Embryonic facial prominence (tissue), 1 donor: ENCODE measurements around the gene RABGAP1L.
"Not testable (repeated sequence)": the region's sequence is repeated elsewhere in the genome, so short reads cannot be mapped to it uniquely, and the experiment has no call there.

Experiments used
- DNase-seq: peaks from one replicate; pipeline ENCODE4 v3.0.0-alpha.2; 2016; ENCODE audit errors: extremely low spot score

Gene RABGAP1L

DNA sequence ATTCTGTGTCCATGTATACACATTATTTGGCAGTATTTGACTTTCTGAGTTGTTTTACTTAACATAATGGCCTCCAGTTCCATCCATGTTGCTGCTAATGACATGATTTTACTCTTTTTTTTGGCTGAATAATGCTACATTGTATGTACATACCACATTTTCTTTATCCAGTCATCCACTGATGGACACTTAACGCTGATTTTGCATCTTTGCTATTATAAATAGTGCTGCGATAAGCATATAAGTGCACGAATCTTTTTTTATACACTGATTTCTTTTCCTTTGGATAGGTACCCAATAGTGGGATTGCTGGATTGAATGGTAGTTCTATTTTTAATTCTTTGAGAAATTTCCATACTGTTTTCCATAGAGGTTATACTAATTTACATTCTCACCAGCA is 544.0 kb downstream of the RABGAP1L start:
- DNase-seq: no peak

DNA sequence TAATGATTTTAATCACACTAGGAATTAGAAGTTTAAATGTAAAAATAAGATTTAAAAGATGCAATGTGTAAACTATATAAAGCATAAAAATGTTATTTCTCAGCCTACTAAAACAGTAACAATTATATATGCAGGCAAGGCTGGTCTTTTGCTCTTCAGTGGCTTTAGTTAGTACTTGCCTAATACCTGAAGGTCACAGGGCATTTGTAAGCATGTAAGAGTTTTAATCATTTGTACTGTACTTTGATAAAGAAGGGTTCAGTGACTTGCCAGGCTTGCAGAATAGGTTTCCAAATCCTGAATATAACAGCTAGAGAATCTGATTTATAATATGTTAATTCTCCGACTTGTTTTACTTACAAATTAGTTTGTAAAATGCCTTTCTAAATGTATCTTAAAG is 545.0 kb downstream of the RABGAP1L start:
- DNase-seq: no peak

DNA sequence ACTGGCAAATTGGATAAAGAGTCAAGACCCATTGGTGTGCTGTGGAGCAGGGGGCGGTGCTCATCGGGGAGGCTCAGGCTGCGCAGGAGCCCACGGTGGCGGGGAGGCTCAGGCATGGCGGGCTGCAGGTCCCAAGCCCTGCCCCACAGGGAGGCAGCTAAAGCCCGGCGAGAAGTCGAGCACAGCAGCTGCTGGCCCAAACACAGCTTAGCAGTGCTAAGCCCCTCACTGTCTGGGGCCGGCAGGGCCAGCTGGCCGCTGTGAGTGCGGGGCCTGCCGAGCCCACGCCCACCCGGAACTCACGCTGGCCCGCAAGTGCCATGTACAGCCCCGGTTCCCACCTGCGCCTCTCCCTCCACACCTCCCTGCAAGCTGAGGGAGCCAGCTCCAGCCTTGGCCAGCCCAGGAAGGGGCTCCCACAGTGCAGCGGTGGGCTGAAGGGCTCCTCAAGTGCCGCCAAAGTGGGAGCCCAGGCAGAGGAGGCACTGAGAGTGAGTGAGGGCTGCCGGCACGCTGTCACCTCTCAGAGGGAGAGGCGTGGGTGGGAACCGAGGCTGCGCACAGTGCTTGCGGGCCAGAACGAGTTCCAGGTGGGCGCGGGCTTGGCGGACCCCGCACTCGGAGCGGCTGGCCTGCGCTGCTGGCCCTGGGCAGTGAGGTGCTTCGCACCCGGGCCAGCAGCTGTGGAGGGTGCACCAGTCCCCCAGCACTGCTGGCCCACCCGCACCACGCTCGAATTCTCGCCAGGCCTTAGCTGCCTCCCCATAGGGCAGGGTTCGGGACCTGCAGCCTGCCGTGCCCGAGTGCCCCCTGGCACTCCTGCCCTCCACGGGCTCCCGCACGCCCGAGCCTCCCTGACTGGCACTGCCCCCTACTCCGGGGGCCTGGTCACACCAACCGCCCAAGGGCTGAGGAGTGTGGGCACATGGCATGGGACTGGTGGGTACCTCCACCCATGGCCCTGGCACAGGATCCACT is 551.8 kb downstream of the RABGAP1L start:
- no peak for DNase-seq

DNA sequence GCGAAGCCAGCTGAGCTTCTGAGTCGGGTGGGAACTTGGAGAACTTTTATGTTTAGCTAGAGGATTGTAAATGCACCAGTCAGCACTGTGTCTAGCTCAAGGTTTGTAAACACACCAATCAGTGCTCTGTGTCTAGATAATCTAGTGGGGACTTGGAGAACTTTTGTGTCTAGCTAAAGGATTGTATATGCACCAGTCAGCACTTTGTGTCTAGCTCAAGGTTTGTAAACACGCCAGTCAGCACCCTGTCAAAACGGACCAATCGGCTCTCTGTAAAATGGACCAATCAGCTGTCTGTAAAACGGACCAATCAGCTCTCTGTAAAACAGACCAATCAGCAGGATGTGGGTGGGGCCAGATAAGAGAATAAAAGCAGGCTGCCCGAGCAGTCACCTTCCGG is 552.5 kb downstream of the RABGAP1L start:
- DNase-seq: not testable (repeated sequence)

DNA sequence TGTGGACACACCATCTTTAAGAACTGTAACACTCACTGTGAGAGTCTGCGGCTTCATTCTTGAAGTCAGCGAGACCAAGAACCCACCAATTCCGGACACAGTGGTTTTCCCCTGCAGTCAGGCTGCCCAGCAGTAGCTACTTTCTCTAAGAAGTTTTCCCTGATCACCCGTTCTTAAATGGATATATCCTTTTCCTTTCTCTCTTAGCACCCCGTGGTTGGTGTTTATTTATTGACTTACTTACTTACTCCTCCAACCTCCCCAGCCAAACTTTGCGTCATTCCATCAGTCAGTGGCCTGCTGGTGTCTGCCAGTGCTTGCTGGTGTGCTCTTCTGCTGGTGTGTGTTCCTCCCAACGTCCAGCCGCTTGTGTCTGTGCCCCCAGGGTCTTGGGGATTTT is 553.2 kb downstream of the RABGAP1L start:
- DNase-seq: no peak

DNA sequence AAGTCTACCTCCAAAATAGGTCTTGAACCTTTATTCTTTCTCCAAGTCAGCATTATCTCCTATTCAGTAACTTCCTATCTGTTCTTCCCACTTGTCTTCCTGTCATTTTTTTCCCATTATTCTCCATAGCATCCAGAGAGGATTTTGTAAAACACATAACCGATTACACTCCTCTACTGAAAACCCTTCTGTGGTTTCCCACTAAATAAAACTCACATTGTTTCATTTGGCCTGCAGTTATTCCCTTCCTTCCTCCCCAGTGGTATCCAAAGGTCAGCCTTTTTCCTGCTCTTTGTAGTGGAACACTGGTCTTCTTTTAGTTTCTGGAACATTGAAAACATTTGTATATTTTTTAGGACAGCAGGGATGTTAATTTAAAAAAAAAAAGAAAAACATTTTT is 554.5 kb downstream of the RABGAP1L start:
- DNase-seq: no peak

DNA sequence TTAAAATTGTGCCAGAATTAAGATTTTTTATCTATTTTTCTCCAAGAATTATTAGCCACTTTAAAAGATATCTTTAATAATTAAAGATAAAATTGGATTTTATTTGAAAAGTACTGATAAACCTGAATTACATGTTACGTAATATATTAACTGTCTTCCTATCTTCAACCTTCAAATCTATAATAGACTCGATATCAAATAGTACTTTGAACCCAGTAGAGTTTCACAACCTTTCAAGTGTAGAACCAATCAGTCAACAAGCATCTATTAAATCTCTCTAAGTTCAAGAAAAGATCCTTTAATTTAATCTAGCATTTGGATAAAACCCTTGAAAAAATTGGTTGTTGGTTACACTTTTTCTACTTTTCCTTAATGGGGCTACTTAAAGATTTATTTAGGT is 559.9 kb downstream of the RABGAP1L start:
- no peak for DNase-seq

DNA sequence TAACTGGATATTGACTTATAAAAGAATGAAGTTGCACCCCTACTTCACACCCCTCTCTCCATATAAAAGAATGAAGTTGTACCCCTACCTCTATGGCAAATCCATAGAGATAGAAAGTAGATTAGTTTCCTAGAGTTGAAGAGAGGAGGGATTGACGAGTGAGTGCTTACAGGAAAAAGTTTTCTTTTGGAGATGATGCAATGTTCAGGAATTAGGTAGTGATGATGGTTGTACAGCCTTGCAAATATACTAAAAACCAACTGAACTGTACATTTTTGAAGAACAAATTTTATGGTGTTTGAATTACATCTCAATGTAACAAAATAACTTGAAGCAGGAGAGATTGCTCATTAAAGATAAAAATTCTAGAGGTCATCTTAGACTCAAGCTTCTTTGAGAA is 561.3 kb downstream of the RABGAP1L start:
- DNase-seq: no peak

DNA sequence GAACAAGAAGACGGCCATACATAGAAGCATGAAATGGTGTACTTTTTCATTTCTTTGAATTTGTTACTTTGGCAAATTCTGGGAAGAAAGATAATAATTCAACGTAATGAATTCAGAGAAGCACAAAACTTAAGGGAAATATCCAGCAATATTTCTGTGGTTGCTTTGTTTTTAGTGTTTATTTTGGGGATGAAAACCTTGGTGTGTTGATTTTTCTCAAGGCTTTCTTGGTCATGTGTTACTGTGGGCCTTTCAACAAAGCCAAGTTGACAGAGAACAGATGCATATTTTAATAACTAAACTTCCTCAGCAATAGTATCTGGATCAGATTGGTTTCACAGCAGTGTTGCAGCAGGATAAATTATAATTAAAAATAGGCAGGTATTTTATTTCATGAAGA is 561.9 kb downstream of the RABGAP1L start:
- DNase-seq: no peak

DNA sequence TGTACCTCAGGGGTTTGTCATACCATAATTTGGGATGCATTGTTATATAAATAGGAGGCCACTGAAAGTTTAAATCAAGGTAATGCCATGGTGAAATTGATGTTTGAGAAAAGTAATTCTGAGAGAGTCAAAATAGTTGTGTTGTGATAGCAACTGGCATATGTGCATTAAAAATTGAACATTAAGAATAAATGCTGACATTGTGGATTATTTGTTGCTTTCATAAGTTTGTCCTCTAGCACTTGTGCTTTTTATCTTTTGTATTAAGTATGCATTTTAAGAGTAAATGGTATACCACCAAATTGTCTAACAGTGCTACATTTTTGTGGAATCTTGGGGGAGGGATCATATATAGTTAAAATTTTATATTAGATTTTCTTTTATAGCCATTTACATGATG is 564.5 kb downstream of the RABGAP1L start:
- DNase-seq: no peak

DNA sequence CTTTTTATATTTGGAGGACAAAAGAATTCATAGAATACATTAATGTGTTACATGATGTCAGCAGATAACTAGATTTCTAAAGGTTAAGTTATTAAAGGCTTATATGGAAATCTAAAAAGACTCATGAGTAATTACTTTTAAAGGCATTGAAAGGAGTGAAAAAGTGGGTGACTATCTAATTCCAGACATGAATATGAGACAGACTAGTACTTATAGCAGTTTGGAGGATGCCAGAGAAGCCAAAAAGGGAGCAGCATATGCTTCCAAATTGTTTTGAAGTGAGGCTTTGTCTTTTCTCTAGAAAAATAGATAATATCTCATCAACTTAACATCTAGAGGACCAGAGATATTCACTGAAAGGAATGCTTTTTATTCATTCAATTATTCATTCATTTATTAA is 564.9 kb downstream of the RABGAP1L start:
- no peak for DNase-seq

DNA sequence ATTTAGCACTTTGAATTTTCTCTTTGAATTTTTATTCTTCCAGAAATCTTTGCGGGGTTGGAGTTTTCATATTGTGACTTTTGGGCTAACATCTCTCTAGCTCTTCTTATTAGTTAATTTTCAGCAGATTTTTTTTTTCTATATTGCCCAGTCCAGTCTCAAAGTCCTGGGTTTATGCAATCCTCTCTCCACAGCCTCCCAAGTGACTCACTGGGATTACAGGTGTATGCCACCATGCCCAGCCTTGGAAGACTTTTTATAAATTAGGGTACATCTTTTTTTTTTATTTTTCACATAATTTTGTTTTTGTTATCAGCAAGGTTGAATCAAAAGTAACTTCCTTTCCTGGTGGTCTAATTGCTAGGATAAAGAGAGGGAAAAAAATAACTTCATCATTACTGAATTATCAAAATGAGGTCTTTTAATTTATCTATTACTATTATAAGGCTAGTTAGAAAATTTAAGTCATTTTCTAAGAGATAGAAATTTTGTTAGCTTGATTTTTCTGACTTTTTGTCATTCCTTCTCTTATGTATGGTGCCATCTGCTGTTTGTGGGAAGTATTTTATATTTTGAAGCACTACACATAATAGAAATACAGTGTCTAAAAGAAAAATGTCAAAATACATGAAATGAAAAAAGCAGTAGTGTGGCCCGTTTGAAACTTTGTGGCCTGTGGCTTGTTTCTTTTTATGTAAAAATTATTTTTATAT is 567.0 kb downstream of the RABGAP1L start:
- DNase-seq: no peak

DNA sequence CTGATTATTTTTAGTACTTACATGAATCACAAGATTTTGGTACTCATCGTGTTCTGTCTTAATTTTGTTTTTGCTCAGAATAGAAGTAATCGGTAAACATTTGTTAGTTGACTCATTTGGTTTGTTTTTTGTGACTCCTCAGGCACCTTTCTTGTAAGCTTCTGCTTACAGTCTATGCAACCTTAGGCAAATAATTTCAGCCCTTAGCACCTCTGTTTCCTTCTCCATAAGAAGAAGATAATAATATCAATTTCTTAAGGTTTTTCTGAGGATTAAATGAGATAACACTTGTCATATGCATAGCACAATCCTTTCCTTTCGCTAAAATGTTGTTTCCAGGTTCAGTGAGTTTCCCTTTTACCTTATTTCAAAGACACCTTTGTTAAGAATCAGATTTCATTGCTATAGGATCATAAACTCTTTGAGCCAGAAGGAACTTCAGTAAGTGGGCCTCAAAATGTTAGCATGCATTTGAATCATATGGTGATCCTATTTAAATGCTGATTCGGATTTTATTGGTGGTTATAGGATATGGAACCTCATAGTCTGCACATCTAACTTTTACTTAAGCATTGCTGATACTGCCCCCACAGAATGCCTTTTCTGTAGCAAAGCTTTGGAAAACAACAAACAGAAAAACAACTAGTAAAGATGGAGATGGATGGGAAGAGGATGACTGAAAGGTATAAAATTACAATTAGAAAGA is 567.7 kb downstream of the RABGAP1L start:
- DNase-seq: no peak

DNA sequence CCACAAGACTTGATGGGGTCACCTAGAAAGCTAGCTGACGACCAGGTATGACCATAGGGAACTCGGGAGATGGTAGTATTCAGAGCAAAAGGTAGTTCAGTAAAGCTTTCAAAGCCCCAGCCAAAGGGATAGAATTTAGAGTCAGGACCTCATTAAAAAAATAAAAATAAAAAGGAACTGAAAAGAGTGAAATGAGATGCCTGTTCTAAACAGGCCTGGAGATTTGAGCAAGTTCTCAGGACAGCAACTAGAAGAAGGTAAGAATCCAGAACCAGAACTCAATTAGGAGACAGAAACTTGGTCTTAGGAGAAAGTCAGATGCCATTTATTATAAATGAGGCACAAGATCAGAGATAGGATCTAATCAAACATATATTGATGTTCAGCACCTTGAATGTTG is 575.0 kb downstream of the RABGAP1L start:
- no peak for DNase-seq

DNA sequence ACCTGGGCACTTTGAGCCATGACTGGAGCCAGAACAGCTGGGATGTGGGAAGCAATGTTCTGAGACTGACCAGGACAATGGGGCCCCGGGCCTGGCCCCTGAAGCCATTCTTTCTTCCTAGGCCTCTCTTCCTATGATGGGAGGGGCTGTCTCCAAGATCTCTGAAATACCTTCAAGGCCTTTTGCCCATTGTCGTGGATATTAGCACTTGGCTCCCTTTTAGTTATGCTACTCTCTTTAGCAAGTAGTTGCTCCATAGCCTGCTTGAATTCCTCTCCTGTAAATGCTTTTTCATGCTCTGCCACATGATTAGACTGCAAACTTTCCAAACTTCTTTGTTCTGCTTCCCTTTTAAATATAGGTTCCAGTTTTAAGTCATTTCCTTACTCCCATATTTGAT is 577.5 kb downstream of the RABGAP1L start:
- DNase-seq: no peak

DNA sequence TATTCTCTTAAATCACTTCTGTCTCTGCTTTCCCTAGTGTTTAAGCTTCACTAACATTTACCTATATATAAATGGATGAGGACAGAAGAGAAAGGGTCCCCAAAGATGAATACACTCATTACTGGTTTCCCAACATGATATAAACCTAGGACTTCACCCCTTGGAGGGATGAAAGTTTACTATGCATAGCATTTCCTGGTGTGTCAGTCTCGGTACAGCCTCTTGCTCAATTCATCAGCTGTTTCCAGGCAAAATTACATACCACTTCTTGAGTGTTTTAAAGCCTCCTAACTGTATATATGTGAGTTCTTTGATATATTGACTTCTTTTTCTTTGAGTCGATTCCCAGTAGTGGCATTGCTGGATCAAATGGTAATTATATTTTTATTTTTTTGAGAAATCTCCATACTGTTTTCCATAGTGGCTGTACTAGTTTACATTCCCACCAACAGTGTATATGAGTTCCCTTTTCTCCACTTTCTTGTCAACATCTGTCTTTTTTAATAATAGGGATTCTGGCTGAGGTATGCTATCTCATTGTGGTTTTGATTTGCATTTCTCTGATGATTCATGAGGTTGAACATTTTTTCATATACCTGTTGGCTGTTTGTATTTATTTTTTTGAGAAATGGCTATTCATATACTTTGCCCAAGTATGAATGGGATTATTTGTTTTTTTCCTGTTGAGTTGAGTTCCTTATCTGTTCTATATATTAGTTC is 581.1 kb downstream of the RABGAP1L start:
- DNase-seq: no peak

DNA sequence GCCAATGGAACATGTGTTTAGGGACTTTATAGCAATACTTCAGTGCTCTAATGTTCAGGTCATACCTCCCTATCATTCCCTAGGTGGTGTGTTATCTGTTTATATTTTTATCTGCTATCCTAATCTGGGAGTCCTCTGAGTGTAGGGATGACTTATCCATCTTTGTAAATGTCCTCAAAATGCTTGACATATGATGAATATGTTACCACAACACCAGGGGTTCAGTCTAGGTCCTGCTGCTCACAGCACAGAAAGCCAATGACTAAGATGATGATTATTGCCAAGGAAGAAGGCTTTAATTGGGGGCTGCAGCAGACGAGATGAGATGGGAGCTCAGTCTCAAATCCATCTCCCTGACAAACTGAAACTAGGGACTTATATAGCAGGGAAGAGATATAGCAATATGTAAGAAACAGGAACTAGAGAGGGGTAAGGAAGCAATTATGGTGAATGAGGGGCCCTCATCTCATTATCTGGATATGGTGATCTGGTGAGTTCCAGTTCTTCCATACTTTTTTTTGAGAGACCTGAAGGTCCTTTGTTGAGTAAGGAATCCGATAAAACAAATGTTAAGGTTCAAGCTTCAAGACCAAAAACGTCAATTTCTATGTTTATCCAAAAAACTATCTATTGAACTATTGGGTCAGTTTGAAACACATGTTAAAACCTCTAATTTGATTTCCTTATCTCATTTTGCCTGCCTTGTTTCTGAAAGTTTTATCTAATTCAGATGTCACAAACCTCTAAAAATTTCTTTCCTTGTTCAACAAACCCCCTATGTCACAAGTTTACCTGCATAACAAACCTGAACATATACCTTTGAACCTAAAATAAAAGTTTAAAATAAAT is 583.7 kb downstream of the RABGAP1L start:
- DNase-seq: no peak

DNA sequence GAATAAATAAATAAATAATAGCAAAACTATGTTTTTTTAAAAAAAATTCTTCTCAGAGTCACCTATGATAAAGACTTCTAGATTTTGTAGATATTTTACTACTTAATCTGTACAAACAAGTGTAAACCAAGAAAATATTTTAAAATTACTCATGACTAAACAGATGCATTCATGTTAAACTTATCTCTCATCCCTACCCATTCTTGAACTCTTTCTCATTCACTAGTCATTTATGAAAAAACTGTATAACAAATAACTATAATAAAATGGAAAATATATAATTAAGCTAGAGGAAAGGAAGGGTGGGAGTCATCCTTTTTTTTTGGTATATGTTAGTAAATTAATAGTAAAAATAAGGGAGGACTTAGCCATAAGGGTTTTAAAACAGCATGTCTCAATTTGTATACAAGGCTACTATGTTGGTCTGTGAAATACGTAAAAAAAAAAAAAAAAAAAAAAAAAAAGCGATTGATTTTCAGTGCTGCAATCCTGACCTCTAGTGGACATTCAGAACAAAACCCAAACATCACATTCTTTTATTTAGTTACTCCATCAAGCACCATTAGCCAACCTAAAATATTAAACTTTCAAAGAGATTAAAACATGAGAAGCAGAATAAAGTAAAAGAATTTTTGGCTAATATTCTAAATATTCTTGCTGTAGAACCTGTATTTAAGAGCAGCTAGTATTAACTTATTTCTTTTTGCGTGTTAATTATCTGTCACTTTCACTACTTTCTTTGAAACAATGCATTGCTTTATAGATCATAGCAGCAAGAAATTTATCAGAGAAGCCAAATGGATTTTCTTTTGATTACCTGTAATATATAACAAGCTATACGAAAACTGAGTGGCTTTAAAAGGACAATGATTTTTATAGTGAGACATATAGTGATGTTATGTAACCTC is 584.6 kb downstream of the RABGAP1L start:
- peak; percentile 67 for DNase-seq

DNA sequence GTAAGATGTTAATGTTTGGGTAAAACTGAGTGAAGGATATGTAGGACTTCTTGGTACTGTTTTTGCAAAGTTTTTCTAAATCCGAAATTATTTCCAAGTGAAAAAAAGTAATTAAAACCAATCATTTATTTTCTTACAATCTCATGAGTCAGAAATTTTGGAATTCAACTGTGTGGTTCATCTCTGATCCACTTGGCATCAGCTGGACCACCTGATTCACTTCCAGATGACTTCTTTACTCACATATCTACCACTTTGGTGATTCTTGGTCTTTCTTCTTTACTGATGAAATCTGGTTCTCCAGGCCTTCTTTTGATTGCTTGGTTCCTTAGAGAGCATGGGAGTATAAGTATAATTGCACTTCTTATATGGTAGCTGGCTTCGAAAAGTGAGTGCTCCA is 585.6 kb downstream of the RABGAP1L start:
- no peak for DNase-seq
